Stimulated activated naive CD8-positive, alpha-beta T cell treated with anti-CD3 and anti-CD28 coated beads, Interleukin-15, amount 100 ng/mL, for 72 hours (primary cell): Measurements from ENCODE around the gene MTHFD1L.
"Not testable (repeated sequence)": the region's sequence is repeated elsewhere in the genome, so short reads cannot be mapped to it uniquely, and the experiment has no call there.

Source experiments
- ATAC-seq: fragments of 150-1000 bp; cut with Tn5 transposase; 2 replicates; pipeline ENCODE4 v1.10.0; 2021; ENCODE audit warnings: mild to moderate bottlenecking, moderate library complexity
- DNase-seq, 2 donors: peaks; one replicate each; pipeline ENCODE4 v3.0.0; 2021 to 2022
- H3K27ac Mint-ChIP-seq, 2 donors: one replicate each; pipeline ENCODE4 v1.8.0; 2022; ENCODE audit warnings: mild to moderate bottlenecking in 2 of 2, mixed read lengths in 2 of 2, moderate library complexity in 2 of 2
- H3K27me3 Mint-ChIP-seq: one replicate; pipeline ENCODE4 v1.8.0; 2022; ENCODE audit warnings: mixed read lengths
- H3K4me1 Mint-ChIP-seq: one replicate; pipeline ENCODE4 v1.8.0; 2022; ENCODE audit warnings: mild to moderate bottlenecking, mixed read lengths
- H3K4me3 Mint-ChIP-seq, 2 donors: one replicate each; pipeline ENCODE4 v1.8.0; 2022; ENCODE audit warnings: mild to moderate bottlenecking in 2 of 2, mixed read lengths in 2 of 2, moderate library complexity in 1 of 2
- H3K9me3 Mint-ChIP-seq, 2 donors: one replicate each; pipeline ENCODE4 v1.8.0; 2022; ENCODE audit warnings: mixed read lengths in 2 of 2

MTHFD1L gene

DNA sequence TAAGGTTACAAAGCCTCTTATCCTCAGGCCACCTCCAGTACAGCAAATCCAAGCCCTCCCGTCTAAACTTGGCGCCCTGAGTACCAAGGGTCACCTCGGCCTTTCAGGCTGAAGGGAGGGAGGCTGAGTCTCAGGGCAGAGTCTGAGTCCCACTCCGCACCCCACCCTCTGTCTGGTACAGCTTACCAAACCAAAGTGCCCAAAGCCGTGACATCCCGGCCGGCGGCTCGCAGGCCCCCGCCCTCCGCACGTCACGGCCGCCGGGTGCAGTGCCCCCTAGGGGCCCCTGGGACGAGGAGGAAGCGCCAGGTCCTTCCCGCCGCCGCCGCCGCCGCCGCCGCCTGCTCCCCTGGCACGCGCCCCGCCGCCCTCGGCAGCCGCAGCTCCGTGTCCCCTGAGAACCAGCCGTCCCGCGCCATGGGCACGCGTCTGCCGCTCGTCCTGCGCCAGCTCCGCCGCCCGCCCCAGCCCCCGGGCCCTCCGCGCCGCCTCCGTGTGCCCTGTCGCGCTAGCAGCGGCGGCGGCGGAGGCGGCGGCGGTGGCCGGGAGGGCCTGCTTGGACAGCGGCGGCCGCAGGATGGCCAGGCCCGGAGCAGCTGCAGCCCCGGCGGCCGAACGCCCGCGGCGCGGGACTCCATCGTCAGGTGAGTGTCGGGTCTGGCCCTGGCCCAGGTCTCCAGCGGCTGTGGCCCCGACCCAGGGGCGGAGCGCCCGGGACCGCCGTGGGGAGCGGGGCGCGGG, at the start of gene MTHFD1L:
TSS of gene MTHFD1L (plus strand) at position 297 of the 741 bp plus-strand sequence. CDS start at position 418, 121 bp downstream.
- peak; percentile 83 for ATAC-seq
- peak within 1 kb of the TSS; percentile 95 to 97 for H3K4me3 Mint-ChIP-seq
- peak; percentile 77 to 79 for DNase-seq
- H3K4me1 Mint-ChIP-seq = peaks cover 46% of the 10 kb centered on the region
- H3K27ac Mint-ChIP-seq = peak within 1 kb of the TSS; percentile 94 to 98
- no peaks in the 10 kb centered on the region for H3K9me3 Mint-ChIP-seq
- H3K27me3 Mint-ChIP-seq = peaks cover 33% of the 10 kb centered on the region

GRCh38 chr6:150816554-150816953, 48.9 kb upstream of the MTHFD1L start:
- H3K27me3 Mint-ChIP-seq = peaks cover 44% of the 10 kb centered on the region
- H3K4me1 Mint-ChIP-seq = peaks cover 25% of the 10 kb centered on the region
- ATAC-seq, DNase-seq, H3K4me3 Mint-ChIP-seq, H3K27ac Mint-ChIP-seq, H3K9me3 Mint-ChIP-seq: not testable (repeated sequence)

GRCh38 chr6:150822932-150823331, 42.6 kb upstream of the MTHFD1L start:
- no peak for DNase-seq
- H3K4me3 Mint-ChIP-seq = no peak overlapping the region
- no peak for ATAC-seq
- no peak overlapping the region for H3K27ac Mint-ChIP-seq
- H3K4me1 Mint-ChIP-seq = no peaks in the 10 kb centered on the region
- peaks cover 11% of the 10 kb centered on the region for H3K27me3 Mint-ChIP-seq
- no peaks in the 10 kb centered on the region for H3K9me3 Mint-ChIP-seq

DNA sequence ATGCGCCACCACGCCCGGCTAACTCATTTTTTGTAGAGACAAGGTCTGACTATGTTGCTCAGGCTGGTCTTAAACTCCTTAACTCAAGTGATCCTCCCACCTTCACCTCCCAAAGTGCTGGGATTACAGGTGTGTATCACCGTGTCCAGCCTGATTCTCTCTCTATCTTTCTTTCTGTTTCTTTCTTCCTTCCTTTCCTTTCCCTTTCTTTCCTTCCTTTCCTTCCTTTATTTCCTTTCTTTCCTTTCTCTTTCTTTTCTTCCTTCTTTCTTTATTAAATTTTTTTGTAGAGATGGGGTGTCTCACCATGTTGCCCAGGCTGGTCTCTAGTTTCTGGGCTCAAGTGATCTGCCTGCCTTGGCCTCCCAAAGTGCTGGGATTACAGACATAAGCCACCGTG, 38.7 kb upstream of the MTHFD1L start:
- Mint-ChIP-seq H3K9me3 (no peaks in the 10 kb centered on the region), H3K27ac (no peak overlapping the region), H3K4me3 (no peak overlapping the region), H3K4me1 (no peaks in the 10 kb centered on the region), H3K27me3 (no peaks in the 10 kb centered on the region)
- ATAC-seq = no peak
- no peak for DNase-seq

GRCh38 chr6:150828107-150828506, 37.4 kb upstream of the MTHFD1L start:
- not testable (repeated sequence) for H3K27me3 Mint-ChIP-seq

DNA sequence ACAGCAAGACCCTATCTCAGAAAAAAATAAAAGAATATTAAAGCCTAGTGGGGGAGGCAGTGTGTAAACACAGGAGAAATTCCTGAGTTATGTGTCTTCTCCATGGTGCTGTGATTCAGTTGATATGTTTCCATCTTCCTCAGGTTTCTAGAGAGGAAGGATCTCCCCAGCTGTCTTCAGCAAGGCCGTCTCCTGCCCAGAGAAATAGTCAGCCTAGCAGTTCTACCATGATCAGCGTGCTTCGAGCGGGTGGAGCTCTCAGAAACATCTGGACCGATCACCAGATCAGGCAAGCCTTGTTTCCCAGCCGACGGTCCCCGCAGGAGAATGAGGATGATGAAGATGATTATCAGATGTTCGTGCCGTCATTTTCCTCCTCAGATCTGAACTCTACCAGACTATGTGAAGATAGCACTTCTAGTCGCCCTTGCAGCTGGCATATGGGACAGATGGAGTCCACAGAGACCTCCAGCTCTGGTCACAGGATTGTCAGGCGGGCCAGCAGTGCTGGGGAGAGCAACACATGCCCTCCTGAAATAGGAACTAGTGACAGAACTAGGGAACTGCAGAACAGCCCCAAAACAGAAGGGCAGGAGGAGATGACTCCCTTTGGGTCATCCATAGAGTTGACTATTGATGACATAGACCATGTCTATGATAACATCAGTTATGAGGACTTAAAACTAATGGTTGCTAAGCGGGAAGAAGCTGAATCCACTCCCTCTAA, 34.9 kb upstream of the MTHFD1L start:
- Mint-ChIP-seq H3K27me3 (no peaks in the 10 kb centered on the region), H3K27ac (no peak overlapping the region), H3K4me3 (no peak overlapping the region), H3K9me3 (no peaks in the 10 kb centered on the region), H3K4me1 (no peaks in the 10 kb centered on the region)
- DNase-seq (no peak), ATAC-seq (no peak)

More at GRCh38 chr6:150828107-150828506, 37.4 kb upstream of the MTHFD1L start:
- H3K9me3 Mint-ChIP-seq, H3K27ac Mint-ChIP-seq, ATAC-seq, H3K4me3 Mint-ChIP-seq, H3K4me1 Mint-ChIP-seq, DNase-seq: not testable (repeated sequence)

GRCh38 chr6:150831577-150831976, 33.9 kb upstream of the MTHFD1L start:
- H3K27me3 Mint-ChIP-seq = no peaks in the 10 kb centered on the region
- H3K4me3 Mint-ChIP-seq = no peak overlapping the region
- DNase-seq (no peak), ATAC-seq (no peak)
- no peak overlapping the region for H3K27ac Mint-ChIP-seq
- no peaks in the 10 kb centered on the region for H3K9me3 Mint-ChIP-seq
- H3K4me1 Mint-ChIP-seq = no peaks in the 10 kb centered on the region

GRCh38 chr6:150835620-150836019, 29.9 kb upstream of the MTHFD1L start:
- Mint-ChIP-seq H3K4me3 (no peak overlapping the region), H3K27ac (no peak overlapping the region), H3K27me3 (peaks cover 7% of the 10 kb centered on the region), H3K4me1 (no peaks in the 10 kb centered on the region), H3K9me3 (no peaks in the 10 kb centered on the region)
- ATAC-seq (peak; percentile 39), DNase-seq (no peak)

GRCh38 chr6:150840185-150840584, 25.3 kb upstream of the MTHFD1L start:
- ATAC-seq (no peak), DNase-seq (no peak)
- H3K9me3 Mint-ChIP-seq = no peaks in the 10 kb centered on the region
- H3K4me1 Mint-ChIP-seq = no peaks in the 10 kb centered on the region
- no peak overlapping the region for H3K4me3 Mint-ChIP-seq
- H3K27me3 Mint-ChIP-seq = peaks cover 7% of the 10 kb centered on the region
- H3K27ac Mint-ChIP-seq = no peak overlapping the region

DNA sequence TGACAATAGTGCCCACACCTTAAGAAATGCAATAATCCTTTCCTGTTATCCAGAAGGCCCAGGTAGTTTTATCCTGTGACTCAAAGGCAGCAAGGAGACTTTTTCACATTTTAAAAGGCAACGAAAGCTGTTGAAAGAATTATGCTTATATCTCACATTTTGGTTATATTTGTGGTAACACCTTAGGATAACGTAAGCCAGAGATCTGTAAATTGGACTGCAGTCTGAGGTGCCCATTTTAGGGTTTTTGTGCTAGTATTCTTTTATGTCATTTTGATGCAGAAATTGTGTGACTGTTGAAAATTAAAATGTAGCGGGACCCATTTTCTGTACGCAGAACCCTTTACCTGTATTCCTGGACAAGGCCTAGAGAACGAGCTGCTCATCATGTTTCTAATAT, 24.3 kb upstream of the MTHFD1L start:
- DNase-seq = no peak
- H3K9me3 Mint-ChIP-seq = no peaks in the 10 kb centered on the region

GRCh38 chr6:150841697-150842096, 23.8 kb upstream of the MTHFD1L start:
- Mint-ChIP-seq H3K27ac (no peak overlapping the region), H3K4me1 (no peaks in the 10 kb centered on the region), H3K9me3 (no peaks in the 10 kb centered on the region), H3K4me3 (no peak overlapping the region), H3K27me3 (peaks cover 14% of the 10 kb centered on the region)
- DNase-seq = no peak
- ATAC-seq = no peak

More for the DNA sequence above, 24.3 kb upstream of the MTHFD1L start:
- Mint-ChIP-seq H3K4me3 (no peak overlapping the region), H3K27ac (no peak overlapping the region), H3K4me1 (no peaks in the 10 kb centered on the region), H3K27me3 (peaks cover 12% of the 10 kb centered on the region)
- ATAC-seq = no peak

- H3K27me3 Mint-ChIP-seq = peaks cover 18% of the 10 kb centered on the region
- H3K4me3 Mint-ChIP-seq = no peak overlapping the region
- no peak for DNase-seq
- no peak for ATAC-seq
- H3K9me3 Mint-ChIP-seq = no peaks in the 10 kb centered on the region
- no peaks in the 10 kb centered on the region for H3K4me1 Mint-ChIP-seq
- H3K27ac Mint-ChIP-seq = no peak overlapping the region
These were observed 21.1 kb upstream of the MTHFD1L start for GRCh38 chr6:150844371-150844770.

GRCh38 chr6:150846641-150847040, 18.9 kb upstream of the MTHFD1L start:
- Mint-ChIP-seq H3K27me3 (peaks cover 18% of the 10 kb centered on the region), H3K4me1 (no peaks in the 10 kb centered on the region), H3K9me3 (no peaks in the 10 kb centered on the region), H3K27ac (no peak overlapping the region), H3K4me3 (no peak overlapping the region)
- no peak for ATAC-seq
- DNase-seq = no peak

DNA sequence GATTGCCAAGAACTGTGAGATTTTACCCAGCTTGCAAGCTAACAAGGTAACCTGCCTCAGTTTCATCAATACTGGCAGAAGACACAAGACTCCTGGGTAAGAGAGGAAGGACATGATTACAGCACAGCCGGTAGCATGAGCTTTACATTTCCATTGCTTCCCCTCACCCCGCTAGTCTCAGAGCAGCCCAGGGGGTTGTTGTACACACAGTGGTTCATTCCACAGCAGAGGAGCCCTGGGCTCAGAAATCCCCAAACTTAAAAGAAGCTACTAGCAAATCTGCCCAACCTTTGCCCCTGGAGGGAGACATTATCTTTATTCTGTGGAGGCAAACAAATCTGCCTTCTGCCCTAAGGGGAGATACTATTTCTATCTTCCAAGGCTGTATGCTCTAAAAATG, 17.1 kb upstream of the MTHFD1L start:
- H3K4me1 Mint-ChIP-seq = no peaks in the 10 kb centered on the region
- peaks cover 18% of the 10 kb centered on the region for H3K27me3 Mint-ChIP-seq
- no peak overlapping the region for H3K4me3 Mint-ChIP-seq
- H3K27ac Mint-ChIP-seq = no peak overlapping the region
- no peaks in the 10 kb centered on the region for H3K9me3 Mint-ChIP-seq
- DNase-seq (no peak), ATAC-seq (no peak)

DNA sequence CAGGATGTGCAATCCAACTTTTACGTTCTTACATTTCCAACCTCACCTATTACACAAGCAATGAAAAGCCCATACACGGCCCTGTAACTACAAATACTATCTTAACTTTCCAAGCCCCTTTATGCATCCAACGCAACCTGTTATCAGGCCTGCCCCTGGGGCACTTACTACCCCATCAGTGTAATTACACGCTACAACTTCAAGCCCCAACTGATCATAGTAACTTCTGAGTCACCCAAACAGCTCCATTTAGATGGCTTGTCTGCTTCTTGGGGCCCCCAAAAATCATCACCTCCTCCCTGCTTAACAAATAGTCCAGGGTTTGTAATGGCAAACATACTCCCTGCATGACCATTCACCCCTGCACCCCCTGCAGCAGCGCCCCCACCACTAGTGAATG, 11.1 kb upstream of the MTHFD1L start:
- not testable (repeated sequence) for H3K27ac Mint-ChIP-seq, ATAC-seq, DNase-seq, H3K4me1 Mint-ChIP-seq, H3K4me3 Mint-ChIP-seq, H3K9me3 Mint-ChIP-seq
- H3K27me3 Mint-ChIP-seq = peaks cover 21% of the 10 kb centered on the region

GRCh38 chr6:150855171-150855570, 10.3 kb upstream of the MTHFD1L start:
- H3K27me3 Mint-ChIP-seq = peaks cover 22% of the 10 kb centered on the region
- not testable (repeated sequence) for DNase-seq, H3K4me3 Mint-ChIP-seq, ATAC-seq, H3K27ac Mint-ChIP-seq, H3K9me3 Mint-ChIP-seq, H3K4me1 Mint-ChIP-seq
